ENCODE data around the gene HSF2BP. TPM values are rescaled to one million over a fixed set of nuclear protein-coding genes. Genes with fewer than 3 reads are reported as not detected.

The HSF2BP gene
- polyA plus RNA-seq, 1 experiment: 1.1 TPM

DNA sequence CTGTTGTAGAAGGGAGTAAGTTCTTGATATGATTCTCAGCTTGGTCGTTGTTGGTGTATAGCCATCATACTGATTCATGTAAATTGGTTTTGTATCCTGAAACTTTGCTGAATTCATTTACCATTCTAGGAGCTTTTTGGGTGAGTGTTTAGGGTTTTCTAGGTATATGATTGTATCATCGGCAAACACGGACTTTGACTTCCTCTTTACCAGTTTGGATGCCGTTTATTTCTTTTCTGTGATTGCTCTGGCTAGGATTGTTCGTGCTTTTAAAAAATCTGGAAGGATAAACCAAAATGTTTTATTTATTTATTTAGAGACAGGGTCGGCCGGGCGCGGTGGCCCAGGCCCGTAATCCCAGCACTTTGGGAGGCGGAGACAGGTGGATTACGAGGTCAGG, 20.7 kb upstream of the HSF2BP start:
- CTCF ChIA-PET: no interaction called here
- DNase-seq (ENCODE audit: low read depth, low spot score): no peak
- Histone ChIP-seq H3K4me3 (ENCODE audit: low read depth, low read length) (no peak overlapping the region), H3K27ac (ENCODE audit: low read depth, low read length) (no peak overlapping the region), H3K27me3 (ENCODE audit: control insufficient read depth, insufficient read depth, low read length) (no peaks in the 10 kb centered on the region), H3K9me3 (ENCODE audit: control insufficient read depth, insufficient read depth, low read length) (no peaks in the 10 kb centered on the region)
- POLR2A ChIA-PET: no interaction called here
- TF ChIP-seq, protein P1, sequence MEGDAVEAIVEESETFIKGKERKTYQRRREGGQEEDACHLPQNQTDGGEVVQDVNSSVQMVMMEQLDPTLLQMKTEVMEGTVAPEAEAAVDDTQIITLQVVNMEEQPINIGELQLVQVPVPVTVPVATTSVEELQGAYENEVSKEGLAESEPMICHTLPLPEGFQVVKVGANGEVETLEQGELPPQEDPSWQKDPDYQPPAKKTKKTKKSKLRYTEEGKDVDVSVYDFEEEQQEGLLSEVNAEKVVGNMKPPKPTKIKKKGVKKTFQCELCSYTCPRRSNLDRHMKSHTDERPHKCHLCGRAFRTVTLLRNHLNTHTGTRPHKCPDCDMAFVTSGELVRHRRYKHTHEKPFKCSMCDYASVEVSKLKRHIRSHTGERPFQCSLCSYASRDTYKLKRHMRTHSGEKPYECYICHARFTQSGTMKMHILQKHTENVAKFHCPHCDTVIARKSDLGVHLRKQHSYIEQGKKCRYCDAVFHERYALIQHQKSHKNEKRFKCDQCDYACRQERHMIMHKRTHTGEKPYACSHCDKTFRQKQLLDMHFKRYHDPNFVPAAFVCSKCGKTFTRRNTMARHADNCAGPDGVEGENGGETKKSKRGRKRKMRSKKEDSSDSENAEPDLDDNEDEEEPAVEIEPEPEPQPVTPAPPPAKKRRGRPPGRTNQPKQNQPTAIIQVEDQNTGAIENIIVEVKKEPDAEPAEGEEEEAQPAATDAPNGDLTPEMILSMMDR (IDR thresholded peaks at IDR 0.05; ENCODE audit: low read depth, low read length): no peak

DNA sequence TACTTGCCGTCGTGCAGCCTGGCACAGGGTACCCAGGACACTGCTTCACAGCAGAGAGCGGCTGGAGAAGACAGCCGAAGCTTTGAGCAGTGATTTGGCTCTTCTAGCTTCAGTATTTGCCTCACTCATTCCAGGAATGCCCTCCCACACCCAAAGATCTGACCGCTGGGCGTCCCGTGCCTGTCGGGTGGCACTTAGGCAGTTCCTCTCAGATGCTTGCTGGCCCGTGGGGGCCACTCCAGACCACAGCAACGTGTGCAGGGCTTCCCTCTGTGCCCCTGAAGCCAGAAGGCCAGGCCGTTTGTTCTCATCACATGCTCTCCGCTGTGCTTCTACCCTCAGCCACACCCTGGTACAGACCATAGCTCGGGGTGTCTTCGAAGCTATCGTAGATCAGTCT, 17.1 kb upstream of the HSF2BP start:
- H3K27ac ChIP-seq (ENCODE audit: low read depth, low read length): no peak overlapping the region
- POLR2A ChIA-PET: no interaction called here
- no peak for DNase-seq (ENCODE audit: low read depth, low spot score)
- no peak overlapping the region for H3K4me3 ChIP-seq (ENCODE audit: low read depth, low read length)
- H3K27me3 ChIP-seq (ENCODE audit: control insufficient read depth, insufficient read depth, low read length): no peaks in the 10 kb centered on the region
- CTCF ChIA-PET: no interaction called here
- H3K9me3 ChIP-seq (ENCODE audit: control insufficient read depth, insufficient read depth, low read length): no peaks in the 10 kb centered on the region
- TF ChIP-seq, protein P1 (IDR thresholded peaks at IDR 0.05; ENCODE audit: low read depth, low read length): no peak

DNA sequence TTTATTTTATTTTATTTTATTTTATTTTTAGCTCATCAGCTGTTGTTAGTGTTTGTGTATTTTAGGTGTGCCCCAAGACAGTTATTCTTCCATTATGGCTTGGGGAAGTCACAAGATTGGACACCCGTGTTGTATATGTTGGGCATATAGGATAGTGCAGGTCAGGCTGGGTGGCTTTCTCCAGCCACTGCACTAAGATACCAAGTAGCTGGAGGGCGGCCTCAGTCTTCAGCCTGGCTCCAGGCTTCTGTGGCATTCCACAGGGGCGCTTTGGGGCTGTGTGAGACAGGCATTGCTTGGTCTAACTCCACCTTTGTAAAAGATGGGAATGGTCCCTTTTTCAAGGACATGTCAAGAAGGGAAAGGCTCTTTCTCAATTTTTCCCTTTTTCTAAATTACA, 16.6 kb upstream of the HSF2BP start:
- Histone ChIP-seq H3K9me3 (ENCODE audit: control insufficient read depth, insufficient read depth, low read length) (no peaks in the 10 kb centered on the region), H3K27me3 (ENCODE audit: control insufficient read depth, insufficient read depth, low read length) (no peaks in the 10 kb centered on the region), H3K4me3 (ENCODE audit: low read depth, low read length) (no peak overlapping the region), H3K27ac (ENCODE audit: low read depth, low read length) (no peak overlapping the region)
- no peak for DNase-seq (ENCODE audit: low read depth, low spot score)
- ChIA-PET POLR2A (no interaction called here), CTCF (no interaction called here)
- TF ChIP-seq, protein P1 (IDR thresholded peaks at IDR 0.05; ENCODE audit: low read depth, low read length): no peak

DNA sequence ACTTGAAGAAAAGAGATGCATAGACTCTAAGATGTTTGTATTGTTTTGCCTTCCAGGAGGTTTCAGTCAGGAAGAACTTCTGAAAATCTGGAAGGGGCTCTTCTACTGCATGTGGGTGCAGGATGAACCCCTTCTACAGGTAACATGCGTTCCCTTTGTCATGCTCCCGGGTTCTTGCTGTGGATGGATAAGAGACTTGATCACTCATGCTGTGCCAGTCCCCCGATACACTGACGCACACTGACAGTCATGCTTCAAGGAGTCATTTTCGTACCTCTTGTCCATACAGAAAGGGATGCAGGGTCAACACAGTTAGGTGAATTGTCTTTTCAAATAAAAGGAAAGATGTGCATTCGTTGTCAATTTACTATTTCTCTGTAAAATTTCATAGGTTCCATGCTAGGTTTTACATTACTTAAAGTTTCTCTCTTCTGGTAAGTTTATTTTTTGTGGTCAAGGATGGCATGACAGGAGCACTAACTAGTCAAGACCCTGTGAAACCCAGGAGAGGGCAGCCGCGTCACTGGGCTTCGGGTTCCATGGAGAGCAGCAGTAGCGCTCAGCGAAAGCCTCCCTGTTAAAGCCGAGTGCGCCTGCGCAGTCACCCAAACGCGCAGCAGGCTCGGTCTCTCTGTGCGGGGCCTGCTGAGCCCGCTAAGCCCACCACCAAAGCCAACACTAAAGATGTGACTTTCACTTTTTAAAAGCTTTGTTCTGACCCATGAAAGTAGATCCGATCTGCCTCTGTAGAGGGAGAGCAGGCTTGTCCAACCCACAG, 10.7 kb upstream of the HSF2BP start:
- Histone ChIP-seq H3K27me3 (ENCODE audit: control insufficient read depth, insufficient read depth, low read length) (no peaks in the 10 kb centered on the region), H3K27ac (ENCODE audit: low read depth, low read length) (no peak overlapping the region), H3K9me3 (ENCODE audit: control insufficient read depth, insufficient read depth, low read length) (peaks cover 6% of the 10 kb centered on the region; the same call in 1 of the 2 replicates), H3K4me3 (ENCODE audit: low read depth, low read length) (no peak overlapping the region)
- POLR2A ChIA-PET: no interaction called here
- TF ChIP-seq, protein P1 (IDR thresholded peaks at IDR 0.05; ENCODE audit: low read depth, low read length): no peak
- CTCF ChIA-PET: no interaction called here
- no peak for DNase-seq (ENCODE audit: low read depth, low spot score)

DNA sequence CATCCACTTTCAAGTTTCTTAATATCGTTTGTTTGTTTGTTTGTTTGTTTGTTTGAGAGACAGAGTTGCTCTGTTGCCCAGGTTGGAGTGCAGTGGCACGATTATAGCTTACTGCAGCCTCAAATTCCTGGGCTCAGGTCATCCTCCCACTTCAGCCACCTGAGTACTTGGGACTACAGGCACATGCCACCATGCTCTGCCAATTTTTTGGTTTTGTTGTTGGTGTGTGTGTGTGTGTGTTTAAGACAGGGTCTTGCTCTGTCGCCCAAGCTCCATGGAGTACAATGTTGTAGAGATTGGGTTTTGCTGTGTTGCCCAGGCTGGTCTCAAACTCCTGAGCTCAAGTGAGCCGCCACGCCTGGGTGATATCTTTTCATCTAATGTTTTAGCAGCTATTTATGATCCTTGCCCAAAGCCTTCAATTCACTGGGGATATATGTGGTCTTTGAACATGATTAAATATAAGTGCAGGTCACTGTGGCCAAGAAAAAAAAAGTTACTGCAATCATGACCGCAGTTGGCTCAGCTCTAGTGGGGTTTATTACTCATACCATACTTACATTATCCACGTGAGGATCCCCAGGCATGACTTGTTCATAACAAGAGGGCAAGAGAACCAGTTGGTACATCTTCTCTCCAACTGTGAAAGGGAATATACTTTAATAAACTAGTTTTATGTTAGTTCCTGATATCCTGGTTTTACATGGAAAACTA, 8.1 kb upstream of the HSF2BP start:
- peaks cover 6% of the 10 kb centered on the region; the same call in 1 of the 2 replicates for H3K9me3 ChIP-seq (ENCODE audit: control insufficient read depth, insufficient read depth, low read length)
- no peak for DNase-seq (ENCODE audit: low read depth, low spot score)
- POLR2A ChIA-PET: interaction anchor here (0.7 kb wide), 1 partner anchor 61 kb away, joined by 5 read pairs; no protein-coding TSS in a partner anchor
- TF ChIP-seq, protein P1 (IDR thresholded peaks at IDR 0.05; ENCODE audit: low read depth, low read length): no peak
- no peak overlapping the region for H3K4me3 ChIP-seq (ENCODE audit: low read depth, low read length)
- CTCF ChIA-PET: no interaction called here
- no peak overlapping the region for H3K27ac ChIP-seq (ENCODE audit: low read depth, low read length)
- H3K27me3 ChIP-seq (ENCODE audit: control insufficient read depth, insufficient read depth, low read length): no peaks in the 10 kb centered on the region
